ENCODE data around the gene VWA5A. TPM values are rescaled to one million over a fixed set of nuclear protein-coding genes. Genes with fewer than 3 reads are reported as not detected.

VWA5A gene
- total RNA-seq, 1 donor from 2014 or later: 8.7 TPM

- Histone ChIP-seq H3K79me2 (ENCODE audit: insufficient read depth, low read length) (no peaks in the 10 kb centered on the region), H3K9ac (ENCODE audit: low read length) (no peak overlapping the region), H3K36me3 (ENCODE audit: insufficient read depth, low read length) (no peaks in the 10 kb centered on the region), H3K4me1 (ENCODE audit: insufficient read depth, low read length) (no peaks in the 10 kb centered on the region), H3K27me3 (ENCODE audit: insufficient read depth, low read length) (peaks cover 2% of the 10 kb centered on the region), H2AFZ (ENCODE audit: low read depth, low read length) (no peak overlapping the region), H3K9me3 (ENCODE audit: insufficient read depth, low read depth, low read length) (no peaks in the 10 kb centered on the region), H4K20me1 (ENCODE audit: insufficient read depth, low read length) (no peaks in the 10 kb centered on the region), H3K27ac (ENCODE audit: low read depth, low read length) (no peak overlapping the region), H3K4me3 (ENCODE audit: insufficient read depth, low read depth, low read length) (no peak overlapping the region), H3K4me2 (ENCODE audit: low read length) (no peak overlapping the region)
- Mint-ChIP-seq H3K4me1 (ENCODE audit: low read depth, unreplicated experiment) (peaks cover 7% of the 10 kb centered on the region), H3K27ac (ENCODE audit: unreplicated experiment) (no peak overlapping the region), H3K27me3 (ENCODE audit: low read depth, unreplicated experiment) (no peaks in the 10 kb centered on the region), H3K4me3 (ENCODE audit: unreplicated experiment) (no peak overlapping the region), H3K9me3 (ENCODE audit: unreplicated experiment) (peaks cover 4% of the 10 kb centered on the region), H3K36me3 (ENCODE audit: low read depth, unreplicated experiment) (no peaks in the 10 kb centered on the region)
- DNase-seq (ENCODE audit: low read depth): no peak
- TF ChIP-seq EZH2 (IDR thresholded peaks at IDR 0.05; ENCODE audit: insufficient read depth, low read length) (no peak), CTCF (IDR thresholded peaks at IDR 0.05; ENCODE audit: insufficient read depth, low read depth, low read length) (no peak)
- FAIRE-seq: no peak
Observed at GRCh38 chr11:124078591-124078990, 36.7 kb upstream of the VWA5A start.

- peaks cover 2% of the 10 kb centered on the region for H3K27me3 ChIP-seq (ENCODE audit: insufficient read depth, low read length)
- no peak for FAIRE-seq
- Mint-ChIP-seq H3K4me1 (ENCODE audit: low read depth, unreplicated experiment) (peaks cover 7% of the 10 kb centered on the region), H3K27me3 (ENCODE audit: low read depth, unreplicated experiment) (no peaks in the 10 kb centered on the region), H3K9me3 (ENCODE audit: unreplicated experiment) (peaks cover 2% of the 10 kb centered on the region), H3K27ac (ENCODE audit: unreplicated experiment) (no peak overlapping the region), H3K4me3 (ENCODE audit: unreplicated experiment) (no peak overlapping the region), H3K36me3 (ENCODE audit: low read depth, unreplicated experiment) (no peaks in the 10 kb centered on the region)
- no peak overlapping the region for H2AFZ ChIP-seq (ENCODE audit: low read depth, low read length)
- TF ChIP-seq EZH2 (IDR thresholded peaks at IDR 0.05; ENCODE audit: insufficient read depth, low read length): no peak
- no peak for TF ChIP-seq CTCF (IDR thresholded peaks at IDR 0.05; ENCODE audit: insufficient read depth, low read depth, low read length)
- DNase-seq (ENCODE audit: low read depth): no peak
- no peaks in the 10 kb centered on the region for H3K9me3 ChIP-seq (ENCODE audit: insufficient read depth, low read depth, low read length)
- no peaks in the 10 kb centered on the region for H3K4me1 ChIP-seq (ENCODE audit: insufficient read depth, low read length)
- H4K20me1 ChIP-seq (ENCODE audit: insufficient read depth, low read length): no peaks in the 10 kb centered on the region
- no peak overlapping the region for H3K27ac ChIP-seq (ENCODE audit: low read depth, low read length)
- H3K9ac ChIP-seq (ENCODE audit: low read length): no peak overlapping the region
- H3K4me3 ChIP-seq (ENCODE audit: insufficient read depth, low read depth, low read length): no peak overlapping the region
- no peak overlapping the region for H3K4me2 ChIP-seq (ENCODE audit: low read length)
- H3K36me3 ChIP-seq (ENCODE audit: insufficient read depth, low read length): no peaks in the 10 kb centered on the region
- H3K79me2 ChIP-seq (ENCODE audit: insufficient read depth, low read length): no peaks in the 10 kb centered on the region
Observed at GRCh38 chr11:124079631-124080326, 35.5 kb upstream of the VWA5A start.

DNA sequence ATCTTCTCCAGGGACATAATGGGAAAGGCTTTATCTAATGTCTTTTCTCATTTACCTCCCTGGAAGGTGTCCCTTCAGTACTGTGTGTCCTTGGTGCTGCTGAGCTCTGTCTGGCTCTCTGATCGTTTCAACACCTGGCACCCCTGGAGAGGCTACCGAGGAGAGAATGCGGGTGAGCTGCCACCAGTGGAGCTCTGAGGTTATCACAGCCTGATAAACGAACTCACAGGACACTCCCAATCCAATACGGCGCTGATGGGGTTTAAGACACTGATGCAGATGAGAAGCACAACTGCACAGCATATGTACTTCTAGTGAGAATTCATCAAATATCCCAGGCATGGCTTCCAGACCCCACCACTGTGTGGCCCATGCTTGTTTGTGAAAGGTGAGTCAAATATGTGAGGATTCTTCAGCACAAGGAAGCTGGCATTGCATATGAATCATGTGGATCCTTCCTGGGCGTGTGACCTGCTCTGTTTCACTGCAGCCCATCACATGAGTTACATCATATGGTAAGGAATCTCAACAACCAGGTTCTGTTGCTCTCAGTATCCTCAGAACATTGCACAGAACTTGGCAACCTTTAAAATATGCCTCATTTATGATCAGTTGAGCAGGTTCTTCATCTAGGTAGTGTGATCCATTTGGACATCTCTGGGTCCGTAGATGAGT, 34.8 kb upstream of the VWA5A start:
- H3K4me1 Mint-ChIP-seq (ENCODE audit: low read depth, unreplicated experiment): peaks cover 7% of the 10 kb centered on the region
- no peaks in the 10 kb centered on the region for H3K9me3 ChIP-seq (ENCODE audit: insufficient read depth, low read depth, low read length)
- H4K20me1 ChIP-seq (ENCODE audit: insufficient read depth, low read length): no peaks in the 10 kb centered on the region
- no peak for TF ChIP-seq EZH2 (IDR thresholded peaks at IDR 0.05; ENCODE audit: insufficient read depth, low read length)
- no peak for TF ChIP-seq CTCF (IDR thresholded peaks at IDR 0.05; ENCODE audit: insufficient read depth, low read depth, low read length)
- no peak overlapping the region for H3K4me2 ChIP-seq (ENCODE audit: low read length)
- peaks cover 2% of the 10 kb centered on the region for H3K27me3 ChIP-seq (ENCODE audit: insufficient read depth, low read length)
- H3K27ac ChIP-seq (ENCODE audit: low read depth, low read length): no peak overlapping the region
- no peaks in the 10 kb centered on the region for H3K36me3 Mint-ChIP-seq (ENCODE audit: low read depth, unreplicated experiment)
- no peak overlapping the region for H3K9ac ChIP-seq (ENCODE audit: low read length)
- peaks cover 2% of the 10 kb centered on the region for H3K9me3 Mint-ChIP-seq (ENCODE audit: unreplicated experiment)
- FAIRE-seq (no peak), DNase-seq (ENCODE audit: low read depth) (no peak)
- H2AFZ ChIP-seq (ENCODE audit: low read depth, low read length): no peak overlapping the region
- H3K4me3 Mint-ChIP-seq (ENCODE audit: unreplicated experiment): no peak overlapping the region
- no peaks in the 10 kb centered on the region for H3K4me1 ChIP-seq (ENCODE audit: insufficient read depth, low read length)
- no peaks in the 10 kb centered on the region for H3K27me3 Mint-ChIP-seq (ENCODE audit: low read depth, unreplicated experiment)
- H3K36me3 ChIP-seq (ENCODE audit: insufficient read depth, low read length): no peaks in the 10 kb centered on the region
- H3K79me2 ChIP-seq (ENCODE audit: insufficient read depth, low read length): no peaks in the 10 kb centered on the region
- H3K27ac Mint-ChIP-seq (ENCODE audit: unreplicated experiment): no peak overlapping the region
- no peak overlapping the region for H3K4me3 ChIP-seq (ENCODE audit: insufficient read depth, low read depth, low read length)

Data from astrocyte (in vitro differentiated cells and primary cell).